Measurements from ENCODE around the gene CSF2RB.

The CSF2RB gene

DNA sequence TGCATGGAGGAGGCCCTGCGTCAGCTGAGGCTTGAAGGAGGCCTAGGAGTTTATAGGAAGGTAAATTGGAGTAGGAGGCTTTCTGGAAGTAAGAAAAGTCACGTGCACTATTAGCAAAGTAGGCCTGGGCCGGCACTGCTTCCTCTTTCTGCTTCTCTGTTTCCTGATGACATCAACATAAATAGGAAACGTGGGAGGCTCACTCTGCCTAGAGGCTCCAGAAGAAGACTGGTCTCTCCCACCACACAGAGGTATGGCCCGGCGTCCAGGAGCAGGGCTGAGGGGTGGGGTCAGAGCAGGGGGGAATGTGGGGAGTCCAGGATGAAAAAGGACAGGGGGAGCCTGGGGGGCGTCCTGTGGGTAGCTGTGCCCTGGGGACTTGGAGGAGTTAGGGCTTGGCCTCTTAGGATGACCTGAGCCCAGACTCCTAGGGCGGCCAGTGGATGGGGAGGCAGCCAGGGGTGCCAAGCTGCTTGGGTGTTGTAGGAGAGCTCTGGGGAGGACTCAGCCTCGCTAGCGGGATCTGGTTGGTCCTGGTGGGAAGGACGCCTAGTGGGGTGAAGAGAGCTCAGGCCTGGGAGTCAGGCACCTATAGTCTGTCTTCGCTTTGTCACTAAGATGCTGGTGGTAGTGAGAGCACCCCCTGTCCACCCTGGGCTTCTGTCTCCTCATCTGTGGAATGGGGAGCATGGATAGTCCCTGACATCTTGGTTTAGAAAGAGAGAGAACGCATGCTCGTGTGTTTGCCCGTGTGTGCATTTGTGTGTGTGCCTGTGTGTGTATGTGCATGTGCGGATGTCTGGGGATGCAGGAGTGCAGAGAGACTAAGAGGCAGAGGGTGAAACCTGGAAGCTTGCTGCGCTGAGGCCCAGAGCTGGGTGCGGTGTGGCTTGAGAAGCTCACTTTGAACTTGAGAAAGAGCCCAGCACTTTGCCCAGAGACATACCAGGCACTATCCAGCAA is at the start of gene CSF2RB:
TSS of gene CSF2RB (plus strand) at position 202 of the 963 bp plus-strand sequence. CDS start 8,580 bp downstream, outside the sequence.
- DNase-seq, result peak; percentile 92

DNA sequence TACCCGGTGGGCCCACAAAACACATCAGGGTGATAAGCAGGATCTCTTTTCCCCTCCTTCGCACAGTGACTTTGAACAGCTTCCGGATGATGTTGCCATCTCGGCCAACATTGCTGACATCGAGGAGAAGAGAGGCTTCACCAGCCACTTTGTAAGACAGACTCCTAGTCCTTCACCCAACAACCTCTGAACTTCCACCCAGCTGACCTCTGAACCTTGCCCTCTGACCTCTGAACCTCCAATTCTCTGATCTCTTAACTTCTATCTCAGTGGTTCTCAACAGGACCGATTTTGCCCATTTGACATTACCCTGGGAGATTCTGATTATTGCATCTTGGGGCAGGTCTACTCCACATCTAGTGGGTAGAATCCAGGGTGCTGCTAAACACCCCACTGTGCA is 49.4 kb upstream of the CSF2RB start:
- no peak for DNase-seq

DNA sequence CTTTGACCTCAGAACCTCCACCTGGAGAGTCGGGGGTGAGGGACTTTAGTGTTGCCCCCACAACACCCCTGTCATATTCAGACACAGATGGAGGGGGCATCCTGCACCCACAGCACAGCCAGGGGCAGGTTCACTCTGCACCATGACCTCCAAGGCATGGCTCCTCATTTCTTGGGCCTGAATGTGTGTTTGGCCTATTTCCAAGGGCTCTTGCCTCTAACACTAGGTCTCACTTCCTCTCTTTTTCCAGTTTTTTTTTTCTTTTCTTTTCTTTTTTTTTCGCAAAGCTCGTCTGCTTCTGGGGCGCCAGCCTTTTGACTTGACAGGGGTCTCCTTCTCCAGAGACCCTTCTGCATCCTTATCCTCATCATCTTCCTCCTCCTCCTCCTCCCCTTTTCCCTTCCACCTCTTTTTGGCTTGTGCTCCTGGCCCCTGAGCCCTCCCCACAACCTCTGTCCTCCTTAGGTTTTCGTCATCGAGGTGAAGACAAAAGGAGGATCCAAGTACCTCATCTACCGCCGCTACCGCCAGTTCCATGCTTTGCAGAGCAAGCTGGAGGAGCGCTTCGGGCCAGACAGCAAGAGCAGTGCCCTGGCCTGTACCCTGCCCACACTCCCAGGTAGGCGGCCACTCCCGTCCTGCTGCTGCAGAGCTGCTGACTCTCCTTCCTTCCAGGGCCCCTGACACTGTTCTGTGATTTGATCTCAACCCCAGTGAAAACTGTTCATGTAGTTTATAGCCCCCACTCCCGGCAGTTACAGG is 48.8 kb upstream of the CSF2RB start:
- DNase-seq, result no peak

DNA sequence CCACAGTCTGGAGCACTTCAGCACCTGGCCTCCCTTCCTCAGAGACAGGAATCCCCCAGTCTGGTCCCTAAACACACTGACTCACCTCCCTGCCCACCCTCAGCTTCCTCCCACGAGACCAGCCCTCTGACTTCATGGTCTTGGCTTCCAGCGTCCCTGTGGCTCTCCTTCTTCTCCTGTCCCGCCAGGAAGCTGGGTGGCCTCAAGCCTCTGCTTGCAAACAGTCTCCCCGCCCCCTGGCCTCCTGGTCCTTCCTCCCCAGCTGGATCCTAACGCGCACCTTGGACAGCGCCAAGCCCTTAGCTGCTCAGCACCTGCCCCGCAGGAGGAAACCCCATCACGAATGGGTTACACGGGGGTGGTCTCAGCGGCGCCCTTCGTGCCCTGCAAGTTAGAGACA is 48.1 kb upstream of the CSF2RB start:
- no peak for DNase-seq

DNA sequence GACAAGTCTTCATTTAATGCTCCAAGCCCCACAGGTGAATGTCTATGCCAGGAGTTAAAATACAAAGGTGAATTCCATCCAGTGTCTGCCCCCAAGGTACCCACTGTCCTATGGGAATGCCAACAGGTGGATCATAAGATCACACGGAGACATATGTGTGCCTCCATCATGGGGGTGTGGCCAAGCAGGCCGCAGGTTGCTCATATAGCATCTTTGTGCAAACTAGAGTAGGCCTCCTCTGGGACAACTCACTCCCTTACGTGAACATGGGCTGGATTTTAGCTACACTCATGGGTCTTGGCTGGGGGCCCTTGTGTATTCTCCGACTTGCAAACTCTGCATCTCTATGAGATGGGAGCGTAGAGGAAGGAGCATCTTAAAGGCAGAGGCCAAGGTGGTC is 45.7 kb upstream of the CSF2RB start:
- no peak for DNase-seq

DNA sequence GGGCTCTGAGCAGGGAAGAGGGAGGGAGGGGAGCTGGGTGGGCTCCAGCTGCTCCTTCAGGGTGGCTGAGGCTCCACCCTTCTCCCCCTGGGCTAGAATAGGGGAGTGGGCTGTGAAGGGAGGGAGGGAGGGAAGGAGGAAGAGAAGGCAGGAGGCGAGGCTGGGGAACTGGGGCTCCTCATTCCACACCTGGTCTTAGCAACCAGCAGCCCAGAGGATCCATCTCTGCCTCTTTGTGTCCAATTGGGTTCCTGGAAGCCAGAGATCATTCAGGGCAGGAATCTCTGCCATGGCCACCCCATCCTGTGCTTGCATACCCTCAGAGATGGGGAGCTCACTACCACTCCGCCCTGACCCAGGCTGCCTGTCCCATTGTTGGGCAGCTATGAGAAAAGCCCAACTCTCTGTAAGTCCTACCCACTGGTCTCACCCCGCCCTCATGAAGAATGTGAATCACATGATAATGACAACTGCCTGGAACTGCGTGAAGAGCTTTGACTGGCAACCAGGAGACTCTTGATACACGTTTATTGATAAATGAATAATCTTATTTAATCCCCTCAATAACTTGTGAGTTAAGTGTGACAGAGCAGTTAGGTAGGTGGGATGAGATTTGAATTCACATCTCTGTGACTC is 44.8 kb upstream of the CSF2RB start:
- no peak for DNase-seq

DNA sequence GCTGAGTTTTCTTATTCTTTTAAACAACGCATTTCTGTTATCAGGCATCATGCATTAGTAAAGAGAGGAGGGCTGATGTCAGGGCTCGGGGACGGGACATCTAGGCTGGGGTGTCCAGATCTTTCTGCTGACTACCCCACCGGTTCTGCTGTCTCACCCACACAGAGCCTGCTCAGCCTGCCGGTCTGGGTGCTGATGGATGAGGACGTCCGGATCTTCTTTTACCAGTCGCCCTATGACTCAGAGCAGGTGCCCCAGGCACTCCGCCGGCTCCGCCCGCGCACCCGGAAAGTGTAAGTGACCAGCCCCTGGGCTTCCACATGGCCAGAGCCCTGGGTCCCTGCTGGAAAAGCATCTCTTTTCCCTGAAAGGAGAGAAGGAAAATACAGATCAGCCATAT is 43.2 kb upstream of the CSF2RB start:
- no peak for DNase-seq

DNA sequence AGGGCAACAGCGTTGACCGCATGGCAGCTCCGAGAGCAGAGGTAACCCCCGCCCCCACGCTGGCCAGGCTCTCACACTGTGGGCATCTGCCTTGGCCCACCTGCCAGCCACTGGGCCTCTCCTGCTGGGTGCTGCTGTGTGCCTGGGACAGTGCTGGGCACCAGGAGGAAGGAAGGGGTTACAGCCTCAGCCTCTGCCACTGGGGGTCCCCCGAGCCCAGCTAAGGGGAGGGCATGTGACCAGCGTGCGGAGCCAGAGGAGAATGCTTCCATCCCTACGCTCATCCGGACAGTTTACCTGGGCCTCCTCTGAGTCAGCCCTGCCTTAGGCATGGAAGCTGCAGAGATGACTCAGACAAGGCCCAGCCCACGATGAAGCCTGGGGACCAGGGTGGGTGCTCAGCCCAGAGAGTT is 41.8 kb upstream of the CSF2RB start:
- no peak for DNase-seq

DNA sequence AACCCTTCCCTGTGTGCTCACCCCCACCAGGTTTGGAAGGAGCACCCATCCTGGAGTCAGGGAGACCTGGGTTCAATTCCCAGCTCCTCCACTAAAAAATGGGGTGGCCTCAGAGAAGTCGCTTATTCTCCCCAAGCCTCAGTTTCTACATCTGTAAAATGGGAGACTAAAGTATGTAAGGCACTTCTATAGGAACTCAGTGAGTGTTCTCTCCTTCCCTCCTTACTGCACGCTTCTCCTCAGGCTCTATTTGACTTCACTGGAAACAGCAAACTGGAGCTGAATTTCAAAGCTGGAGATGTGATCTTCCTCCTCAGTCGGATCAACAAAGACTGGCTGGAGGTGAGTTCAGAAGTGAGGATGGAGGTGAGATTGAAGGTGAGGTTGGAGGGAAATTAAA is 41.3 kb upstream of the CSF2RB start:
- no peak for DNase-seq

DNA sequence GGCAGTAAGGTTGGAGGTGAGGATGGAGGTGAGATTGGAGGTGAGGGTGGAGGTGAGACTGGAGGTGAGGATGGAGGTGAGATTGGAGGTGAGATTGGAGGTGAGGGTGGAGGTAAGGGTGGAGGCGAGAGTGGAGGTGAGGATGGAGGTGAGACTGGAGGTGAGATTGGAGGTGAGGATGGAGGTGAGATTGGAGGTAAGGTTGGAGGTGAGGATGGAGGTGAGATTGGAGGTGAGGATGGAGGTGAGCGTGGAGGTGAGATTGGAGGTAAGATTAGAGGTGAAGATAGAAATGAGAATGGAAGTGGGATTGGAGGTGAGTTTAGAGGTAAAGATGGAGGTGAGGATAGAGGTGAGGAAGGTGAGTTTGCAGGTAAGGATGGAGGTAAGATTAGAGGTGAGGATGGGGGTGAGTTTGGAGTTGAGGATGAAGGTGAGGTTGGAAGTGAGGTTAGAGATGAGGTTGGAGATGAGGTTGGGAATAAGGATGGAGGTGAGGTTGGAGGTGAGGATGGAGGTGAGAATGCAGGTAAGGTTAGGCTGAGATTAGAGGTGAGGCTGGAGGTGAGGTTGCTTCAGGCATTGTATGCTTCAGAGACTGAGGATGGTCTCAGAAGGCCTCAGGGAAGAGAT is 40.4 kb upstream of the CSF2RB start:
- no peak for DNase-seq

DNA sequence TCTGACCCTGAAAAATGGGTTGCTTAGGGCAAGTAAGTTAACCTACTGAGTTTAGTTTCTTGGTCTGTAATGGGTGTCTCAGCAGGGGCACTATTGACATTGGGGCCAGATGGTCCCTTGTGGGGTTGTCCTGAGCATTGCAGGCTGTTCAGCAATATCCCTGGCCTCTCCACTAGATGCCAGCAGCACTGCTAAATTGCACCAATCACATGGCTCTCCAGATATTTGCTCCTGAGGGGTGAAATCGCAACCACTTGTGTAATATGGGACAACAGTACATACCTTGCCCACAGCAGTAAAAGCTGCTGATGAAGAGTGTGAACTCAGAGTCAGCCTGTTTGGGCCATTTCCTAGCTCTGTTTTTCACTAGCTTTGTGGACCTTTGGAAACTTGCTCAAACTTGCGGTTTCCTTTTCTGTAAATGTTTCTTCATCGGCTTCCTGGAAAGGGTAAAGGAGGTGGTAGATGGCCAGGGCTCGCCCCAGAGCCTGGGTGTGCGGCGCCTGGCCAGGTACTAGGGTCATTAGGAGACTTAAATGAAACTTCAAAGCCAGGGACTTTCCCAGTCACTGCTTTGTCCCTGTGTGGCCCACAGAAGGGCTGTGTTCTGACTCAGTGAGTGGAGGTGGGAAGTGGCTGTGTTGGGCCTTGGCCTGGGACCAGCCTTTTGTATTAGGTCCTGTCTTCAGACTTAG is 39.7 kb upstream of the CSF2RB start:
- peak; percentile 94 for DNase-seq

DNA sequence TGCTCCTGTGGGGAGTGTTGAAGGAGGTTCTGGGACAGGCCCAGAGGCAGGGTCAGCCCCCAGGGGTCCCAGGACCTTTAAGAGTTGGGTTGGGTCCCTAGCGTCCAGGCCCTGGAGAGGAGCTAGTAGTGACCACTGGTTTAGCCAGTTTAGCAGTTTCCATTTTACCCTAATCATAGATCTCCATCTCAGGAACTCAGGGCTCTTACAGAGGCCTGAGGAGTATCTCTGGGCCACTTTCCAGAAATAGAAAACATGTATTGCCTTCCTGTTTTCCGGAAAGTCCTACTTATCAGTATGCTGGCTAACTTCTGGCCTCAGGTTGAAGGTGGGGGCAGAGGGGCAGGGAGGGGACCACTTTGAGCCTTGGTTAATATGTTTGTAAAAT is 39.1 kb upstream of the CSF2RB start:
- DNase-seq, result no peak

DNA sequence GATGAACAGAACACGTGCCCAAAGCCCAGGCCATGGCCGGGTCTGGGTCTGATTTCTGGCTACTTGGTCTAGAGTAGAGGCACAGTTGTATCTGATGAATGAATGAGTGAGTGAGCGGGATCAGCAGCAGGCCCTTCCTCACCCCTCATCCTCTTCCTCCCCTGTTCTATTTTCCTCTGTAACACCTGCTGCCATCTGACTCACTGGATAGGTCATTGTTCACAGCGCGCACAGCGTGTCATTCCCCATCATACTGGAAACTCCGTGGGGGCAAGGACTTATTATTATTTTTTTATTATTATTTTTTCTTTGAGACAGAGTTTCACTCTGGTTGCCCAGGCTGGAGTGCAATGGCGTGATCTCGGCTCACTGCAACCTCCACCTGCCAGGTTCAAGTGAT is 38.7 kb upstream of the CSF2RB start:
- no peak for DNase-seq

DNA sequence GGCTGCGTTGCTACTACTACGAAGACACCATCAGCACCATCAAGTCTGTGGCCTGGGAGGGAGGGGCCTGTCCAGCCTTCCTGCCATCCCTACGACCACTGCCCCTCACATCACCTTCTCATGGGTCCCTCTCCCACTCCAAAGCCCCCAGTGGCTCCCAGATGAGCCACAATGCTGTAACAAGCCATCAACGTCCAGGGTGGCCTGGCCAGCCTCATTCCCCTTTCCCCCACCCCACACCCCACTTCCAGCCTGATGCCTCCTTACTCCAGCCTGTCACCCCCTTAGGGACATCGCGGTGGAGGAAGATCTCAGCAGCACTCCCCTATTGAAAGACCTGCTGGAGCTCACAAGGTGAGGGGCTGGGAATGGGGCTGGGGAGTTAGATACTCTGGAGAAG is 37.7 kb upstream of the CSF2RB start:
- no peak for DNase-seq

DNA sequence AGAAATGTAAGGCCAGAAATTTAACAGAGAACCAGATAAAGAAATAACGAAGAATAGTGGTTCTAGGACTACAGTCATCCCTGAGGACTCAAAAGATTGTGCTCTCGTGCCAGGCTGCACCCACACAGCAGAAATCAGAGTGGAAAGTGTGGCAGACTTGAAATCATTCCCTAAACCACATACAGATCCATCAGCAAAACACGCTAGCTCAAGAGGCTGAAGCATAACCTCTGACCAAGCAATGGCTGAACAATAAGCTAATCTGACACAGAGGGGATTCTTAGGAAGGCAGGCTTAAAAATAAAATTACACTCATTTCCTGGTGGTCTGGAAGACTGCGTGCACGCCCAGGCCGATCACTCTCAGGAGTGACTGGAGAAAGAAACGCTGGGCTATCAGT is 33.7 kb upstream of the CSF2RB start:
- DNase-seq, result no peak

DNA sequence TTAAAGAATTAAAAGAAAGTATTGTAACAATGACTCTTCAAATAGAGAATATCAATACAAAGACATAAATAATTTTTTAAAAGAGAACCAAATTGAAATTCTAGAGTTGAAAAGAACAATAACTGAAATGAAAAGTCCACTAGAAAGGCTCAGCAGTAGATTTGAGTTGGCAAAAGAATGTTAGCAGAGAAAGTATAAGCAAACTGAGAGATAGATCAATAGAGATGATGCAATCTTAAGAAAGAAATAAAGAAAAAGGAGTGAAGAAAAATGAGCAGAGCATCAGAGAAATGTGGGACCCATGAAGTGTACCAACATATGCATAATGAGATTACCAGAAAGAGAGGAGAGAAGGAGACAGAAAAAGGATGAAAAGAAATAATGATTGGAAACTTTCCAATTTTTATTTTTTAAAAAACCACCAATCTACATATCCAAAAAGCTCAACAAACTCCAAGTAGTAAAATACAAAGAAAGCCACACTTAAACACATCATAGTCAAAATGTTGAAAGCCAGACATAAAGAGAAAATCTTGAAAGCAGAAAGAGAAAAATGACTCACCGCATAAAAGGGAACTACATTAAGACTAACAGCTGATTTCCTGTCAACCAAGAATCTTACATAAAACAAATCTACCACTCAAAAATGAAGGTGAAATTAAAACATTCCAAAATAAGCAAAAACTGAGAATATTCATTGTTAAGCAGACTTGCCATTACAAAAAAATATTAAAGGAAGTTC is 31.8 kb upstream of the CSF2RB start:
- no peak for DNase-seq

DNA sequence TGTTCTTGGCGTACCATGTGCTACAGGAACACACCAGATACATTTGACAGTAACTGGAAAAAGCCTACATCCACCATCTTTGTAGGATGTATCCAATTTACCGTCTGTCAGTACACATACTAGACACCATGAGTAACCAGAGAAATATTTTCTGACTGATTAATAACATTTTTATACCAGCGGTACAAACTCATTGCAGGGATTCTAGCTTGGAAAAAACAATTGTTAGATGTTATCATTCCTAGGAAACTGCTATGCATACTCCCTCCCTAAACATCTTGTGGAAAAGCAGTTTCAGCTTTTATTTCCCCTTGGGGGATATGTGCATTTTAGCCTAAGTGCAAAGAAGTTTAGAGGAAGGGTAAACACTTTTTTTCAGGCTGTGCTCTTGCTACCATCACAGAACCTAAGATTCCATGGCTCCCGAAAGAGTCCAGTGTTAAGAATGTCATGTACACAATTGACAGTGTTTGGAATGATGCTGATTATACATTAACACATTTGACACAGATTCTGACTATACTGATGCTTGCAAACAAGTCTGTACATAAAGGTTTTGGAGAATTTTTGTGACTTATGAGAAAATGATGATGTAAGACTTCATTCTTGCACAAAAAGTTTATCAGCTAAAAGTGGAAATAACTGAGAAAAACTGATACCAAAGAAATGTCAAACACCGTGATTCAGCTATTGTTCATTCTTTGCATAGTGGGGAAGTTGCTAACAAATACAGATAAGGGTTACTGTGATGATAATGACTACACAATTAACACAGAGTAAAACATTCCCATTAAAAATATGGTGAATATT is 28.9 kb upstream of the CSF2RB start:
- peak; percentile 71 for DNase-seq

DNA sequence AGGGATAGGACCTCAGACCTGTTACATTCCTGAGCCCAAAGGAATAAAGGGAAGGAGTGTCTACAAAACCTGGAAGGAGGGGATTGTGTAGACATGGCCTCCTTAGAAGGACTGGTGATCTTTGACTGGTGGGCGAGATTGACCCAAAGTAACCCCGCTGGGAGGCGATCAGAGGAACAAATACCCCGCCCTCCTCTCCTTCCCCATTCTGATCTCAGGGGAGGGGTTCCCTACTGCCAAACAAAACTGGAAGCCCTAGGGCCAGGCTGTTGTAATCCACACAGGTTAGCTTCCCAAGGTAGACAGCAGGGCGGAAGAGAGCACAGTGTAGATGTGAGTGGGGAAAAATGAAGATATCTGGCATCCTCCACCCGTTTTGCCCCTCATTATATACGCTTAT is 28.0 kb upstream of the CSF2RB start:
- peak; percentile 59 for DNase-seq

DNA sequence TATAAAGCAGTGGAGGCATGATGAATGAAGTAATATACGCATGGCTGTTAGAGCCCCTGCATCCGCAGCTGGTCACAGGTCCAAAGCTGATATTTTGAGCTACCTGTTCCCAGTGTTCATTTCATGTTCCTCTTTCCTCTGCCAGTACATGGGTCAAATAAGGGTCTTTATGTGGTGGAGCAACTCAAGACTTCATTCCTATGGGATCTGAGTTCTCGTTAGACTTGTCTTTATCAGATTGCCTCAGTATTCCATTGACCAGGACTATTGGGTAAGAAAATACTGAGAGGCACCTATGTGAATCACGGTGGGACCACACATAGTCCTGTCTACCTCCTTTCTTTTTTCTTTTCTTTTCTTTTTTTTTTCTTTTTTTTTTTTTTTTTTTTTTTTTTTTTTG is 27.4 kb upstream of the CSF2RB start:
- no peak for DNase-seq

DNA sequence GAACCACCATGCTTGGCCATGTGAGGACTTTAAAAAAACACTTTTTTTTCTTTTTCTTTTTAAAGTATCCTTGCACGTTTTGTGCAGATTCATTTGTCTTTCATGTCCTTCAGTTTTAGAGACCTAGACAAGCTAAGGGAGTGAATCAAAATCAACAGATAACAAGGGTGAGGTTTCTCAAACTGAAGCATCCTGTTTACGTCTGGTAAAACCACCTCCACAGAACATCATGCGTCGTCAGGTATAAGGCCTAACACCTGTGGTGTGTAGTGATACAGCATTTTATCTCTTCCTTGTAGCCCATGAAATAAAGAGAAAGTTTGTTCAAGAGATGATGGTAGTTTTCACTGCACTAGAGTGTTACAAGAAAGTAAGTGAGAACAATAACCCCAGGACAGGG is 26.3 kb upstream of the CSF2RB start:
- DNase-seq, result no peak

DNA sequence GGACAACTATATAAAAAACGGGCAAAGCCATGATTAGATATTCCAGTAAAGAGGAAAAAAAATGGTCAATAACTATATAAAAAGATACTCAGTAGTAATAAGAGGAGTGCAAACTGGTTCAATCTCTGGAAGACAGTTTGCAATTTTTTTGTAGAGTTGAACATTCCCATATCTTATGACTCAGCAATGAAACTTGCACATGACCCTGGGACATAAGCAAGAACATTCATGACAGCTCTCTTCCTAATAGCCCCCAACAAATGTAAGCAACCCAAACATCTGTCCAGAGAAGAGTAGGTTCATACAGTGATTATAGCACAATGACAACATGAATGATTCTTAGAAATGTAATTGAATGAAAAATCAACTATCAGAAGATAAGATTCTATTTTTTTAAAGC is 21.8 kb upstream of the CSF2RB start:
- DNase-seq, result no peak

Measured in hematopoietic multipotent progenitor cell treated with erythropoietin and hydrocortisone succinate and interleukin-3 and kit ligand, for 6 days (in vitro differentiated cells).